ENCODE measurements around the gene SREK1. TPM values are rescaled to one million over a fixed set of nuclear protein-coding genes. Genes with fewer than 3 reads are reported as not detected.

Gene SREK1
- total RNA-seq, 4 donors from 2014 or later, result 87.9 to 130 (median 93.0) TPM

DNA sequence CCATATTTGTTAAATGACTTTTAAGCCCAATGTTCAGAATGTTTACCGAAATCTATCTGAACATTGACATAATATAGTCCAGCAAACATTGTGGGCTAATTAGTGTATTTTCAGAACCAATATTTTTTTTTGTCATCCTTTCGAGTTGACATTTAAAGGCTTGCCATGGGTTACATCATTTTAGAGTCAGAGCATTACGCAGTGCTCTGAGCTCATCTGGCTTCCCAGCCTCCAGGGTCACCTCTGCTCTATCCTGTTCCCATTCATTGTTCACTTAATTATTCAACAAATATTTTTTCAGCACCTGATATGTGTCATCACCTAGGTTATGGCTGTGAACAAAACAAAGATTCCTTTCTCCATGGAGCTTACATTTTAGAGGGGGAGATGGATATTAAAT is 80.2 kb downstream of the SREK1 start:
- TF ChIP-seq, protein P1, sequence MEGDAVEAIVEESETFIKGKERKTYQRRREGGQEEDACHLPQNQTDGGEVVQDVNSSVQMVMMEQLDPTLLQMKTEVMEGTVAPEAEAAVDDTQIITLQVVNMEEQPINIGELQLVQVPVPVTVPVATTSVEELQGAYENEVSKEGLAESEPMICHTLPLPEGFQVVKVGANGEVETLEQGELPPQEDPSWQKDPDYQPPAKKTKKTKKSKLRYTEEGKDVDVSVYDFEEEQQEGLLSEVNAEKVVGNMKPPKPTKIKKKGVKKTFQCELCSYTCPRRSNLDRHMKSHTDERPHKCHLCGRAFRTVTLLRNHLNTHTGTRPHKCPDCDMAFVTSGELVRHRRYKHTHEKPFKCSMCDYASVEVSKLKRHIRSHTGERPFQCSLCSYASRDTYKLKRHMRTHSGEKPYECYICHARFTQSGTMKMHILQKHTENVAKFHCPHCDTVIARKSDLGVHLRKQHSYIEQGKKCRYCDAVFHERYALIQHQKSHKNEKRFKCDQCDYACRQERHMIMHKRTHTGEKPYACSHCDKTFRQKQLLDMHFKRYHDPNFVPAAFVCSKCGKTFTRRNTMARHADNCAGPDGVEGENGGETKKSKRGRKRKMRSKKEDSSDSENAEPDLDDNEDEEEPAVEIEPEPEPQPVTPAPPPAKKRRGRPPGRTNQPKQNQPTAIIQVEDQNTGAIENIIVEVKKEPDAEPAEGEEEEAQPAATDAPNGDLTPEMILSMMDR (IDR thresholded peaks at IDR 0.05; ENCODE audit: low read depth), result no peak

DNA sequence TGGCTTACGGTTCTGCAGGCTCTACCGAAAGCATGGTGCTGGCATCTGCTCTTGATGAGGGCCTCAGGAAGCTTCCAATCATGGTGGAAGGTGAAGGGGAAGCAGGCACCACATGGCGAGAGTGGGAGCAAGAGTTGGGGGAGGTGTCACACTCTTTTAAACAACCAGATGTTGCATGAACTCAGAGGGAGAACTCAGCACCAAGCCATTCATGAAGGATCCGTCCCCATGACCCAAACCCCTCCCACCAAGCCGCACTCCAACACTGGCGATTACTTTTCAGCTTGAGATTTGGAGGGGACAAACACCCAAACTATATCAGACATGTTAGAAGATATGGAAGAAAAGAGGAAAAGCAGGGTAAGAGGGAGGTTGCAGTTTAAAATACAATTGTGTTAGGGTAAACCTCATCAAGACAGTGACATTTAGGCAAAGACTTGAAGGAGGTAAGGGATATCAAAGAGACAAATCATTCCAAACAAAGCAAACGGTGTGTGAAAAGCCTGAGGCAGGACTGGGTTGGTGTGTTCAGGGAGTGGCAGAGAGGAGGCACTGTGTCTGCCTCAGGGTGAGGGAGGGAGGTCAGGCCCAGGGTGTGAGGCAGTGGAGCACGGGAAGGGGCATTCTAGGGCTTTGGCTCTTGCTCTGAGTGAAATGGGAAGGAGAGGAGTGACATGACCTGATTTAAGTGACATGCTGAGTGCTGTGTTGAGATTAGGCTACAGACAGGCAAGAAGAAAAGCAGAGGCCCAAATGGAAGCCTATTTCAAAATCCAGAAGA is 80.9 kb downstream of the SREK1 start:
- TF ChIP-seq, protein P1 (IDR thresholded peaks at IDR 0.05; ENCODE audit: low read depth), result no peak

DNA sequence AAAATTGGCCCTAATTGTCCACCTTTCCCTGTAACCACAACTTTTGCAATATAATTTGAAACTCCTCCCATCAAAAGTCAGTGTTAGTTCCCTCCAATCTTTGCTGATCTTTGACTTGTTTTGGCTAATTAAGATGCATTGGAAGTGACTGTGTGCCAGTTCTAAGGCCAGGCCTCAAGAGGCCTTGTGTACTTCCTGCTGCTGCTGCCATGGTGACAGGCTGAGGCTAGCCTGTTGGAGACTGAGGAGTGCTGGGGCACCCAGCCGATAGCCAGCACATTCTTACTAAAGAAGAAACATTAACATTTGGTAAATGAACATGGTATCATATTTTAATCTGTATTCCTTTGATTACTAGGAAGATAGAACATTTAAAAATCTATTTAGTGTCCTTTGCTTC is 86.5 kb downstream of the SREK1 start:
- TF ChIP-seq, protein P1 (IDR thresholded peaks at IDR 0.05; ENCODE audit: low read depth), result no peak

DNA sequence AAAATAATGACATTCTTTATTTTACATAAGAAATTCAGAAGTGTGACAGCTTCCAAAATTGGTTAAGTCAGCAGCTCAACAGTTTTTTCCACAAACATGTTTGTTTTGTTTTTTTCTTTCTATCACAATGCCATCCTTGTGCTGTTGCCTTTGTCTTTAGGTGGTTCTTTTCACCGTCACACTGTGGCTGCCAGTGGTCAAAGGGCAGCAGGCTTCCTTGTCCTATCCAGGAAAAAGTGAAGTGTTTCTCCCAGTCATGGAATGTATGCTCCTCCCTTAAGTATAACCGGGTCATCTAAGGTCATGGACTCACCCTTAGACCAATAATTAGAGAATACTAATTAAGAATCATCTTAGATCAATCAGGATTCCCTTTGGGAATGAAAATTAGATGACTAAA is 87.4 kb downstream of the SREK1 start:
- TF ChIP-seq, protein P1 (IDR thresholded peaks at IDR 0.05; ENCODE audit: low read depth), result no peak

DNA sequence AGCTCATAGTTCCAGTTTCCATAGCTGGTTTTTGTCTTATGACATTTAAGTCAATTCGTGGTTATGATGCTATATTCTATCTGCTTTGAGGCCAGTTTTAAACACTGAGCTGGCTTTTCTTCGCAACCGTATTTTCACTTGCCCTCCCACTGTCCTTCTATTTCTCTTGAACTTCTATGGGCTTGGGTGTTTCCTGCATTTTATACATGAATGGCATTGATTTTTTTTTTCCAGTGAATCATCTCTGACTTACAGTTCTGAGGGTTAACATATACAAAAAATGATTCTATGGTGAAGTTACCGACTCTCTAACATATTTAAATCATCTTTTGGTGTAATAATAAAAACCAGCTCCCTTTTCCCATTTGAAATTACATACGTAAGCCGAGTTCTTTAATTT is 88.2 kb downstream of the SREK1 start:
- TF ChIP-seq, protein P1 (IDR thresholded peaks at IDR 0.05; ENCODE audit: low read depth), result no peak

DNA sequence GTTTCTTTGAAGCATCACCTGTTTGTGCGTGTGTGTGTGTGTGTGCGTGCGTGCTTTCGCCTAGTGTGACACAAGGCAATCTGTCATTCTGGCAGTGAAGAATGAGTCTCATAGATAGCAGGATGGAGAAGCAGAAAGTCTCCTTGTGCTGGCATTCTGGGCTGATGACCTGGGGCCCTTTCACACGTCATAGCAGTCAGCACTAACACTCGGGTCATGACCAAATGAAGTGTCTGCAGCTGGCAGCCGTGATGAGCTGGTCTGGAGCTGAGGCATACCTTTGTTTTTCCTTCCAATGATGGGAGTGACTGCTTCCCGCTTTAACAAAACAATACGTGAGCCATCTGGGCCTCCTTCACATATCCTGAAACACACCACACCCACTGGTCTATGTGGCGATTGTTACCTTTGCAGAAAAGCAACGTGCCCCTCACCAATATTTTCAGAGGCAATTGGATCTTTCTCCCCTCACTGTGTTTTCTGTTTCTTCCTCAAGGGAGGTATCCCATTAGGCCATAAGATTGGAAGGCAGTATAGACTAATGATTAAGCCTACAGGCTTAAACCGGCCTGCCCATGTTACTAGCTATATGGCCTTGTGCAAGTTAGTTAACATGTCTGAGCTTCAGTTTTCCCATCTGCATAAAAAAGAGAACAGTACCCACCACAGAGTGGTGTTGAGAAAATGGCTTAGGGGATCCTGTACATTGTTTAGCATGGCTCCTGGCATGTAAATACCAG is 88.8 kb downstream of the SREK1 start:
- TF ChIP-seq, protein P1 (IDR thresholded peaks at IDR 0.05; ENCODE audit: low read depth), result no peak

Other genes starting within 250 kb of the SREK1 start
- gene ERBIN, start 217.7 kb upstream of the SREK1 start, total RNA-seq, result 100 to 1,000 TPM in 1 of 4 donors, 10 to 100 TPM in 3; 50.3 to 119 (median 70.5) TPM